ENCODE results near the gene DOK1. TPM values are rescaled to one million over a fixed set of nuclear protein-coding genes. Genes with fewer than 3 reads are reported as not detected.

The DOK1 gene
- total and polyA plus RNA-seq, 2 donors (not counting 1 experiment from before 2014, with no cell fraction given), result 29.1 to 41.4 TPM

DNA sequence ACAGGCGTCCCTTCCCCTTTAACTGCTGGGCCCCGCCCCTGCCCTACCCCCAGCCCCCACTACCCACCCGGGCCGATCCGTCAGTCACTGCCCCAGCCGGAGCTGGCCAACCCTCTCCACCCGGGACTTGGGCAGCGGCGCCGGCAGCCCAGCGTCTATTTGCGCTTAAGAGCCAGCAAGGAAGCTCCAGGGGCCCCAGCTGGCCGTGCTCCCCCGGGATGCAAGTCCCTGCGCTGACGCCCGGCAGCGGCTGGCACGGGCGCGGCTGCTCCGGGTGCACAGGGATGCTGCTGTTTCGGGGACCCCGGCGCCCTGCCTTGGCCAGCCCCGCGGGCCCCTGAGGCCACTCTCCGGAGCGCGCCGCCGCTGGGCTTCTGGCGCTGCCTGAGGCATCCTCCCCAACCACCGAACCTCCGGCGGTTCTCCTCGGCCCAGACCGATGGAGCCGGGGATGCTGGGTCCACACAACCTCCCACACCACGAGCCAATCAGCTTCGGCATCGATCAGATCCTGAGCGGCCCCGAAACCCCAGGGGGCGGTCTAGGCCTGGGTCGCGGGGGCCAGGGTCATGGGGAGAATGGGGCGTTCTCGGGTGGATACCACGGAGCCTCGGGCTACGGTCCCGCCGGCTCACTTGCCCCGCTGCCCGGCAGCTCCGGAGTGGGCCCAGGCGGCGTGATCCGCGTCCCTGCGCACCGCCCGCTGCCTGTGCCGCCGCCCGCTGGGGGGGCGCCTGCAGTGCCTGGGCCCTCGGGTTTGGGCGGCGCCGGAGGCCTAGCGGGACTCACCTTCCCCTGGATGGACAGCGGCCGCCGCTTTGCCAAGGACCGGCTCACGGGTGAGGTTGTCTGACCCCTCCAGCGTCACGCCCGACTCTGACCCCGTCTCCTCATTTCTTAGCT is 39.9 kb upstream of the DOK1 start, which contains the start of gene TLX2:
TLX2 (plus strand) TSS at position 83 of the 903 bp plus-strand sequence; CDS start at position 440, 357 bp downstream.
- peak; percentile 22 for ATAC-seq (ENCODE audit: low read depth)
- intact Hi-C loops (cut with micrococcal nuclease), result no loop called here
- Histone ChIP-seq H3K79me2 (ENCODE audit: control insufficient read depth, insufficient read depth, low read length) (no peaks in the 10 kb centered on the region), H3K27ac (ENCODE audit: low read length in 2 of 2) (no peak within 1 kb of the TSS), H3K27me3 (replicated peaks in 1 of 4; ENCODE audit: control extremely low read depth in 1 of 4, control insufficient read depth in 3 of 4, insufficient read depth in 4 of 4, low read length in 3 of 4) (peaks cover 2 to 91% (median 64%) of the 10 kb centered on the region in 4 experiments), H3K4me2 (replicated peaks; ENCODE audit: low read depth, low read length, poor library complexity, severe bottlenecking) (peak within 1 kb of the TSS; percentile 96), H3K4me1 (ENCODE audit: control insufficient read depth in 2 of 2, insufficient read depth in 2 of 2, low read length in 2 of 2) (peaks cover 36 to 50% of the 10 kb centered on the region in 2 donors), H3K9me3 (ENCODE audit: control extremely low read depth in 1 of 3, control insufficient read depth in 2 of 3, insufficient read depth in 1 of 3, low read length in 2 of 3) (peaks cover 0 to 31% (median 1%) of the 10 kb centered on the region in 3 donors), H4K20me1 (ENCODE audit: control insufficient read depth, insufficient read depth, low read length, poor library complexity, severe bottlenecking) (peaks cover 6% of the 10 kb centered on the region), H3K4me3 (ENCODE audit: control extremely low read depth in 1 of 5, extremely low read depth in 1 of 5, insufficient read depth in 1 of 5, low read depth in 2 of 5, low read length in 4 of 5) (peak within 1 kb of the TSS in 3 of 5 experiments; percentile 28 to 68 (median 50)), H2AFZ (ENCODE audit: insufficient read depth, low read depth, low read length, poor library complexity, severe bottlenecking) (peak within 1 kb of the TSS; percentile 71), H3K9ac (ENCODE audit: low read length) (peak within 1 kb of the TSS; percentile 67), H3K36me3 (replicated peaks in 1 of 2; ENCODE audit: control extremely low read depth in 1 of 2, control insufficient read depth in 1 of 2, extremely low read depth in 1 of 2, insufficient read depth in 2 of 2, low read length in 1 of 2) (no peaks in the 10 kb centered on the region)
- ChIA-PET POLR2A (interaction anchor here (0.5 to 1.7 kb wide), 3 partner anchors 15 to 54 kb away, joined by 3 to 8 read pairs (median 7); partner anchors contain the start of genes AUP1 and HTRA2), CTCF (interaction anchor here (0.8 to 1.6 kb wide), 2 partner anchors 11 to 73 kb away, joined by 3 to 4 read pairs; no protein-coding TSS in a partner anchor)
- WGBS (ENCODE audit: insufficient coverage), result 3% methylated on average over 73 of the region's 82 CpGs
- Mint-ChIP-seq H3K4me1 (peaks cover 28% of the 10 kb centered on the region), H3K4me3 (peak within 1 kb of the TSS; percentile 82), H3K9me3 (ENCODE audit: insufficient read depth) (no peaks in the 10 kb centered on the region), H3K27me3 (peaks cover 64% of the 10 kb centered on the region), H3K27ac (peak within 1 kb of the TSS; percentile 53)
- DNase-seq, result peak; percentile 65
- TF ChIP-seq EZH2 (IDR thresholded peaks at IDR 0.05; ENCODE audit: borderline replicate concordance, insufficient read depth, low read depth, low read length, poor library complexity, severe bottlenecking), result peak; percentile 98
- TF ChIP-seq, protein P1, sequence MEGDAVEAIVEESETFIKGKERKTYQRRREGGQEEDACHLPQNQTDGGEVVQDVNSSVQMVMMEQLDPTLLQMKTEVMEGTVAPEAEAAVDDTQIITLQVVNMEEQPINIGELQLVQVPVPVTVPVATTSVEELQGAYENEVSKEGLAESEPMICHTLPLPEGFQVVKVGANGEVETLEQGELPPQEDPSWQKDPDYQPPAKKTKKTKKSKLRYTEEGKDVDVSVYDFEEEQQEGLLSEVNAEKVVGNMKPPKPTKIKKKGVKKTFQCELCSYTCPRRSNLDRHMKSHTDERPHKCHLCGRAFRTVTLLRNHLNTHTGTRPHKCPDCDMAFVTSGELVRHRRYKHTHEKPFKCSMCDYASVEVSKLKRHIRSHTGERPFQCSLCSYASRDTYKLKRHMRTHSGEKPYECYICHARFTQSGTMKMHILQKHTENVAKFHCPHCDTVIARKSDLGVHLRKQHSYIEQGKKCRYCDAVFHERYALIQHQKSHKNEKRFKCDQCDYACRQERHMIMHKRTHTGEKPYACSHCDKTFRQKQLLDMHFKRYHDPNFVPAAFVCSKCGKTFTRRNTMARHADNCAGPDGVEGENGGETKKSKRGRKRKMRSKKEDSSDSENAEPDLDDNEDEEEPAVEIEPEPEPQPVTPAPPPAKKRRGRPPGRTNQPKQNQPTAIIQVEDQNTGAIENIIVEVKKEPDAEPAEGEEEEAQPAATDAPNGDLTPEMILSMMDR (IDR thresholded peaks at IDR 0.05), result no peak
